Endothelial cell of umbilical vein (primary cell): ENCODE data around the gene KCNH5.

ENCODE experiments used
- EZH2 ChIP-seq: IDR thresholded peaks from 2 replicates; pipeline ENCODE4 v1.6.1; 2012; ENCODE audit warnings: borderline replicate concordance, low read depth, mild to moderate bottlenecking, moderate library complexity, low read length, inconsistent platforms; ENCODE audit not compliant: severe bottlenecking
- POLR2A ChIP-seq: IDR thresholded peaks from 2 replicates; pipeline ENCODE4 v1.6.1; 2012; ENCODE audit warnings: low read depth, mild to moderate bottlenecking, control low read depth, low read length
- POLR2AphosphoS5 ChIP-seq: IDR thresholded peaks from 2 replicates; pipeline ENCODE4 v1.6.1; 2012; ENCODE audit warnings: low read depth, mild to moderate bottlenecking, control low read depth, low read length, moderate library complexity; ENCODE audit not compliant: insufficient read depth
- TF ChIP-seq, protein P1 (sequence below), 2 donors: IDR thresholded peaks; 1 replicate in 1 of 2; 2 replicates in 1 of 2; pipeline ENCODE4 v1.5.1; 2011; ENCODE audit warnings: low read length in 2 of 2, mild to moderate bottlenecking in 2 of 2, moderate library complexity in 2 of 2, control low read depth in 1 of 2, inconsistent platforms in 1 of 2, low read depth in 1 of 2; ENCODE audit not compliant: insufficient read depth in 1 of 2; ENCODE audit errors: extremely low read depth in 1 of 2
- TF ChIP-seq, protein P2 (sequence below): IDR thresholded peaks from 2 replicates; pipeline ENCODE4 v1.6.1; 2011; ENCODE audit not compliant: insufficient read depth, insufficient read length

DNA sequence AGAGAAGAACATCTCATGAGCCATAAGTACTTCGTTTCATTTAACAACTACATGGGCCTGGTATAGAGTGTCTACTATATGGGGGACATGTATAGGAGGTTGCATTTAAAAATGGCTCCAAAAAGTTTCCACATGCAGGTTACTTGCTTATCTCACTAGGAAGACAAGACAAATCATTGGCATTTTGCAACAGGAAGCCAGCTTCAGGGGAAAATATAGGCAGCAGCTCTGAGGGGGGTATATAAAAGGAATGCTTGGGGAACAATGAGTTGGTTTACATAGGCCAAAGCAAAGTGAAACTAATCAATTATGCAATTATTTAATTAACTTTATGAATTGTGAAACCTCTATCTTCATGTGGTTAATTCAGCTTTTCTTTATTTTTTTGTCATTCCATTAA lies 225.3 kb downstream of the KCNH5 start:
- TF ChIP-seq POLR2AphosphoS5 (no peak), EZH2 (no peak), POLR2A (no peak)
- TF ChIP-seq, protein P1, sequence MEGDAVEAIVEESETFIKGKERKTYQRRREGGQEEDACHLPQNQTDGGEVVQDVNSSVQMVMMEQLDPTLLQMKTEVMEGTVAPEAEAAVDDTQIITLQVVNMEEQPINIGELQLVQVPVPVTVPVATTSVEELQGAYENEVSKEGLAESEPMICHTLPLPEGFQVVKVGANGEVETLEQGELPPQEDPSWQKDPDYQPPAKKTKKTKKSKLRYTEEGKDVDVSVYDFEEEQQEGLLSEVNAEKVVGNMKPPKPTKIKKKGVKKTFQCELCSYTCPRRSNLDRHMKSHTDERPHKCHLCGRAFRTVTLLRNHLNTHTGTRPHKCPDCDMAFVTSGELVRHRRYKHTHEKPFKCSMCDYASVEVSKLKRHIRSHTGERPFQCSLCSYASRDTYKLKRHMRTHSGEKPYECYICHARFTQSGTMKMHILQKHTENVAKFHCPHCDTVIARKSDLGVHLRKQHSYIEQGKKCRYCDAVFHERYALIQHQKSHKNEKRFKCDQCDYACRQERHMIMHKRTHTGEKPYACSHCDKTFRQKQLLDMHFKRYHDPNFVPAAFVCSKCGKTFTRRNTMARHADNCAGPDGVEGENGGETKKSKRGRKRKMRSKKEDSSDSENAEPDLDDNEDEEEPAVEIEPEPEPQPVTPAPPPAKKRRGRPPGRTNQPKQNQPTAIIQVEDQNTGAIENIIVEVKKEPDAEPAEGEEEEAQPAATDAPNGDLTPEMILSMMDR (IDR thresholded peaks at IDR 0.05; ENCODE audit: extremely low read depth in 1 of 2, insufficient read depth in 1 of 2, low read depth in 1 of 2, low read length in 2 of 2): no peak
- TF ChIP-seq, protein P2, sequence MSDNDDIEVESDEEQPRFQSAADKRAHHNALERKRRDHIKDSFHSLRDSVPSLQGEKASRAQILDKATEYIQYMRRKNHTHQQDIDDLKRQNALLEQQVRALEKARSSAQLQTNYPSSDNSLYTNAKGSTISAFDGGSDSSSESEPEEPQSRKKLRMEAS: no peak
